Pons (tissue), 1 donor: ENCODE measurements around the gene RAB3IL1.
"Not testable (repeated sequence)": the region's sequence is repeated elsewhere in the genome, so short reads cannot be mapped to it uniquely, and the experiment has no call there.

Source experiments
- DNase-seq: peaks from one replicate; pipeline ENCODE4 v3.0.0-alpha.2; 2016; ENCODE audit warnings: low spot score

RAB3IL1 gene

DNA sequence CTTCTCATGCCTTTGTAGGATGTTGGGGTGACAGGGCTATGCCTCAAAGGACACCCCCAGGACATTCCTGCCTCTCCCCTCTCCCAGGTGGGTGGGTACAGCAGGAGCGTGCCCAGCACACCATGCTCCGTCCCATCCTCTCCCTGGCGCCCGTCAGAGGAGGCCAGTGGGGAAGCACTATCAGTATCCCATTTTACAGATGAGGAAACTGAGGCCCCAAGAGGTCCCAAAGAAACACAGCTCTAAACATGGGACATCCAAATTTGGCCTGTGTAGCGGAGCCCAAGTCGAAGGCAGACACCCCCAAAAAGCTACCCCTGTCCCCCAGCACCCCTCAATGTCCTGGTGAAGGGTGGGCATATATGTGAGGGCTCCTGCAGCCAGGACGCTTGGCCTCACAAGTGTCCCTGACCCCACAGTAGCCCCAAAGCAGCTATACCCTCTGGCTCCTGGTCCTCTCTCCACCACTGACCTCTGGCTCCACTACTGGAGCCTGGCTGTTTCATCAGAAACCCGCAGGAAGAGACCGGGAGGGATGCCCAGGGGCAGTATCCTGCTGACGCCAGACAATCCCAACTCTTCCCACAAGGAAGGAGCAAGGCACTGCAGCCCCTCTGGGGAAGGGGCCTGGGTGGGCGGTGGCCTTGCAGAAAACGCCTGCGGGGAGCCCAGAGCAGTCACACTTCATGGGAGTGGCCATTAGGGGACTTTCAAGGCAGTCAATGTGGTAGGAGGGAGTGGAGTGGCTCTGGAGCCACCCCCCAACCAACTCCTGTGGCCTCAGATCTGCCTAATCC, 31.4 kb downstream of the RAB3IL1 start:
- no peak for DNase-seq

DNA sequence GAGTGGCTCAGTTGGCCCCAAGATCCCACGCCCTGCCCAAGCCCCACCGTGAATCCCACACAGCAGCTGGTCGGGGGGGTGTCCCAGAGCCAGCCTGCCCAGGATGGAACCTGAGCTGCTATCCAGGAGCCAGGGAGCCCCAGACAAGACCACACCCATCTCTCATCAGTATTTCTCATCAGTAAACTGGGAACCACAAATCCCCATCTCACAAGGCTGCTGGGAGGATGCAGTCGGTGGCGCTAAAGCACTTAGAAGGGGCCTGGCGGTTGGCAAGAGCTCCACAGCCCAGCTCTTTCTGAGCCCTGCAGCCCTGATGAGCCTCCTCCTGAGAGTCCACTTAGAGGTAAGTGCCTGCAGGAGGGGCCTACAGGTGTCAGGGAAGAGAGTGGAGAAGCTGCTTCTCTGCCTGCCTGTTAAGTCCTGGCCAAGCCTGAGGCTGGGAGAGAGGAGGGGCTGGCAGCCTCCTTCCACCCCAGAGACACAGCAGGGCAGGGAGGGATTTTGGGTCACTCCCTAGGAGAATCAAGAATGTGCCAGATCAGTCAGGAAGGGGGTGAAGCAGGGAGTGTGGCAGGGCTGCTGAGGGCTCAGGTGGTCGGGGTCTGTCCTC, 32.1 kb downstream of the RAB3IL1 start:
- no peak for DNase-seq

DNA sequence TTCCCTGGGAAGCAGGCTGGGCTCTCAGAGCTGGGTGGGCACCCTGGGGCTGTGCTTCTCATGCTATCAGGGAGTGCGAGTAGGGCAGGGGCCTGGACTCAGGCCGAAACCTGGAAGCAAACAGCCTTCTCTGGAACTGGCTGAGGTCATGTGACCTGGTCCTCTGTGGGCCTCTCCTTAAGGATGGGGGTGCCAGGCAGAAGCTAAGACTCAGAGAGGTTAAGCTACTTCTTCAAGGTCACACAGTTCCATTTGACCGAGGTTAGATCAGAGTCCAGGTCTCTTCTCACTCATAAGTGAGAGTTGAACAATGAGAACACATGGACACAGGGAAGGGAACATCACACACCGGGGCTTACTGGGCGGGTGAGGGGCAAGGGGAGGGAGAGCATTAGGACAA, 33.4 kb downstream of the RAB3IL1 start:
- DNase-seq = no peak

DNA sequence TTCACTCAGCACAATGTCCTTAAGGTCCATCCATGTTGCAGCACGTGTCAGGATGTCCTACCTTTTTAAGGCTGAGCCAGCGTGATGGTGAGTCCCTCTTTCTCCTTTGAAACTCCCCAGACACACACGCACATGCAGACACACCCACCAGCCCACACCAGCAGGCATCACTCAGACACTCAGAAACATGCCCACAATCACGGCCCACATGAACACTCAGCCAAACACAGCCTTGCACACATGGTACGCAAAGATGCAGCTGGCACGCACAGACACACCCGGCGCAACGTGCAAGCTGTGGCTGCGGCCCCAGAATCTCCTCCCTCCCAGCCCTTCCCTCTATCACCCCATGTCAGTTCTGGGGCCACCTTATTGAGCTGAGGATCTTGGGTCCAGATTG, 34.0 kb downstream of the RAB3IL1 start:
- no peak for DNase-seq

DNA sequence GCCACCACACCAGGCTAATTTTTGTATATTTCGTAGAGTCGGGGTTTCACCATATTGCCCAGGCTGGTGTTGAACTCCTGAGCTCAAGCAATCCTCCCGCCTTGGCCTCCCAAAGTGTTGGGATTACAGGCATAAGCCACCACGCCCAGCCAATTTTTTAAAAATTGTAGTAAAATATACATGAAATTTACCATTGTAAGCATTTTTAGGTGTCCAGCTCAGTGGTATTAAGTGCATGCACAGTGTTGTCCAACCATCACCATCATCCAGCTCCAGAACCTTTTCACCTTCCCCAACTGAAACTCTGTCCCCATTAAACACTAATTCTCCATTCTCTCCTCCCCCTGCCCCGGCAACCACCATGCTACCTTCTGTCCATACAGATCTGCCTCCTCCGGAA, 34.5 kb downstream of the RAB3IL1 start:
- DNase-seq = no peak

DNA sequence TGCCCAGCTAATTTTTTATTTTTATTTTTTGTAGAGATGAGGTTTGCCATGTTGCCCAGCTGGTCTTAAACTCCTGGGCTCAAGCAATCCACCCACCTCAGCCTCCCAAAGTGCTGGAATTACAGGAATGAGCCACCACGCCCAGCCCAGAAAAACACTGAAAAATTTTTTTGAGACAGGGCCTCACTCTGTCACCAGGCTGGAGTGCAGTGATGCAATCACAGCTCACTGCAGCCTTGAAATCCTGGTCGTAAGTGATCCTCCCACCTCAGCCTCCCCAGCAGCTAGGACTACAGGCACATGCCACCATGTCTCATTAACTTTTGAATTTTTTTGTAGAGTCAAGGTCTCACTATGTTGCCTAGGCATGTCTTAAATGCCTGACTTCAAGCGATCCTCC, 35.1 kb downstream of the RAB3IL1 start:
- DNase-seq = not testable (repeated sequence)

DNA sequence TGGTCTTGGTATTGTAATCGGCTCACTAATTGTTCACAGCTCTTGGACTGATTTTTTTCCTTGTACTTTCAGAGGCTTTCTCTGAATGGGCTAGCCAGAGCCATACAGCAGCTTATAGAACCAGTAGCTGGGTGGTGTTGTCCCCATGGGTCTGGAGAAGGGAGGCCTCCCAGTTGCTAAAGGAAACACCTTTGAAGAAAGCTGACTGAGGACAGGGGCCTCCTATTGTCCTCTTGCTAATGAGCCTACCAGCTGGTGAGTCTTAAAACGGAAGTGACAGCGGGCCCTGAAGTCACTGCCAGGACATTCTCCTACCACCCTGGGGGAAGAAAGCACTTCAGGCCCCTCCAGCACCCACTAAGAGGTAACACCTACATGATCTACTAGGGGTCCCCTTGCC, 36.0 kb downstream of the RAB3IL1 start:
- no peak for DNase-seq

DNA sequence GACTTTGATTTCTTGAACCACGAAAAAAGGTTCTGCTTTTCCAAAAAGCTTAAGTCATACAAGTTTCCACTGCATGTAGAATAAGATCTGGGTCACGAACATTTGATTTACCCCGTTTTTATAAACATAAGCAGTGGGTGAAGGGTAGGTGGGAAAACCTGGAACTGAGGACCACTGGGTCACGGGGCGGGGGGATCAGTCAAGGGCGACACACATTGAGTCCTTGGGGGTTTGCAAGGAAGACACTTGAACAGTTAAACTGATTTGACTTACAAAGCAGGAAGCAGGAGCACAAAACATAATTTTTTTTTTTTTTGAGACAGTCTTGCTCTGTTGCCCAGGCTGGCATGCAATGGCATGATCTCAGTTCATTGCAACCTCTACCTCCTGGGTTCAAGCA, 36.9 kb downstream of the RAB3IL1 start:
- no peak for DNase-seq

DNA sequence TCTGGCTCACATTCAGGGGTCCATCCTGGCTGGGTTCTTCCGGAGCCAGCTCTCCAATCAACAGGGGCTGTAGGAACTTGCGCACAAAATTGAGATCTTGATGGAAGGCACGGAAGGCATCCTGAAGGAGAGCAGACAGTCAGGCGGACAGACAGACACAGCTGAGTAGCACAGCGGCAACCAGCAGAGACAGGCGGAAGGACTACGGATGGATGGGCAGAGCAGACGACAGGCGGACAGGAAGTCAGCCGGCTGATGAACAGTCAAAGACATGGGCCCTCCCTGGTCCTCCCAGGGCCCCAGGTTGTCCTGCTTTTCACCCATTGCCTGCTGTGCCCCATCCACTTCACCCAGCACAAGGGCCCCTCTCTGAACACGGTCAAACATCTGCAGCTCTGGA, 37.3 kb downstream of the RAB3IL1 start:
- DNase-seq = no peak

DNA sequence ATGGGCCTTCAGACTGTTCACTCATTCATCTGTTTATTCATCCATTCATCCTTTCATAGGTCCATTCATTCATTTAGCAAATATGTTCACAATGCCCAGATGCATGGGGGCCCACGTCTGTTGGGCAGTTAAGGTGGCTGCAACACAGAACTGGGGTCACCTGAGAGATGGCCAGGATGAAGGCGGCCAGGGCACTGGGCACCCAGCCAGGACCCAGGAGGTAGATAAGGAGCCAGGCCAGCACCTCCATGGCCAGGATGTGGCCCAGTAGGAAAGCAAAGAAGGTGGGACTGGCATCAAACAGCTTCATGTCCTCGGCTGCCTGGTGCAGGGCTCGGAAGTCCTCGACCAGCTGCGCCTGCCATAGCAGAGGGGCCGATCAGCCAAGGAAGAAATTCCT, 38.2 kb downstream of the RAB3IL1 start:
- no peak for DNase-seq

DNA sequence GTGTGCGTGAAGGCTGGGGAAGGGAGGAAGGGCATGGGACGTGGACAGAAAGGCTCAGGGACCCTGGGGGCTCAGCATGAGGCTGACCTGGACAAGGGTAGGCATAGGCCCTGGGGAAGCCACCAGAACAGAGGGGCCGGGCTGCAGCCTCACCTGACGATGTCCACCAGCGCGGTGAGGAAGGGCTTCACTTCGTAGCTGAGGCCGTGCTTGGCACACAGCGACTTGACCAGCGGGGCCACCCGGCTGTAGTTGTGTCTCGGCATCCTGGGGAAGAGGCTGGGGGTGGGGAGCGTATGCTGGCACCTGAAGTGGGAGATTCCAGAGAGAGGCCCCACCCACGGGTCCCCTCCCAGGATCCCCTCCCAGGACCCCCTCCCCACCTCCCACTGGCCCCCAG, 41.7 kb downstream of the RAB3IL1 start:
- DNase-seq = no peak

DNA sequence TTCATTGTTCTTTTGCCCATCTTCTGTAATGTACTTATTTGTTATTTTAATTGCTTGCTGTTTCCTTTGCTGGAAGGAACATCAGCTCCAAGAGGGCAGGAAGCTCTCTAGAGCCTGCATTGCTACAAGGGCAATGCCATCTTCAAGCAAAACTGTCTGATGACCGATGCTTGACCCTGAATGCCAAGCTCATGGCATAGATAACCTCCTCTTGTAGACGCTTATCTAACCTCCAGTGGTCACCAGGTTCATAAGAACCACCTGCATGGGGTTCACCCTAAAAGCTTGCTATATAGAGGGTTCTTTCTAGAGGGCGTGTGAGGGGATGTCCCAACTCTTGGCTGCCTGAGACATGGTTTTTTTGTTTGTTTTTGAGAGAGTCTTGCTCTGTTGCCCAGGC, 42.5 kb downstream of the RAB3IL1 start:
- no peak for DNase-seq

DNA sequence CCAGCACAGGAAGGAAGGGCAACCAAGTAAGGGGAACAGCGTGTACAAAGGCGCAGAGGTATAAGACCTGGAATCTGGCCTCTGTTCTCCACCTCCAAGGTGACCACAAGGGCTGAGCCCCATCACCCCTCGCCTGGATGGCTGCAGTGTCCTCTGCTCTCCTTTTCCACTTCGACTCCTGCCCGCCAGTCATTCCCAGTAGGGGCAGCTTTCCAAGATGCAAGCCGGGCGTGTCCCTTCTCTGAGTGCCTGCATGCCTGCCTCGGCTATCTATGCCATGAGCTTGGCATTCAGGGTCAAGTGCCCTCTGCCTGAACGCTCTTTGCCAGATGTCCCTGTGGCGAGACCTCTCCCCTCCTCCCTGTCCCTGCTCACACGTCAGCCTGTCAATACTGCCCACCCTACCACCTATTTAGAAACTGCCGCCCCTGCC, 43.0 kb downstream of the RAB3IL1 start:
- DNase-seq = no peak

DNA sequence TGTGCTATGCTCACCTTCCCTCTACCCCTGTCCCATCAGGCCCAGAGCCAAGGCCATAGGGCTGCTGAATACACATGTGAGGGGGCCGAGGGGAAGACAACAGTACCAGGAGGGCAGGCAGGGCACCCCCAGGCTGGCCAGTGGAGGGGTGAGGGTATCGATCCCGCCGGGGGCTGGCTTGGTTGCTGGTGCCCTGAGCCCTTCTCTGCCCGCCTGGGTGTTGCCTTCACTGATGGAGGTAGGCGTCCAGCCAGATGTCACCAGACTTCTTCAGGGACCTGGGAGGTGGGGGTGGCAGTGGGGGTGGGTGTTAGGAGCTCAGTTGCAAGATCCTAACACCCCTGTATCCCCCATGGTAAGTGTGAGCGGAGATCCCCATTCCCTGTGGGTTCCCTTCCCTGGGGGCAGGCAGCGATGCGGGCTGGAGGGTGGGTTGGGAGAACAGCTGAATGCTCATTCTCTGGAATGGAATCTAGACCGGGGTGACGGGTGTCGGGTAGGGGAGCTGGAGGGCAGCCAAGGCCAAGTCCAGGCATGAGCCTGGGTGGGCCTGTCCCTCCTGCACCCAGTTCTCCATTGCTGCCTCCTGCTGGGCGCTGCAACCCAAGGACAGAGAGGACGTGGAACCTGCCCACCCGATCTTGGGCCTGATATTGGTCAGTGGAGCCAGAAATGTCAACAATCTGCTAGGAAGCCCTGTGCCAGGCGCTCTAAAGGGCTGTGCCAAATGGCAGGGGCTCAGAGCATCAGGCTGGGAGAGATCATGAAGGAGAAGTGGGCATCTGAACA, 43.6 kb downstream of the RAB3IL1 start:
- DNase-seq = no peak

DNA sequence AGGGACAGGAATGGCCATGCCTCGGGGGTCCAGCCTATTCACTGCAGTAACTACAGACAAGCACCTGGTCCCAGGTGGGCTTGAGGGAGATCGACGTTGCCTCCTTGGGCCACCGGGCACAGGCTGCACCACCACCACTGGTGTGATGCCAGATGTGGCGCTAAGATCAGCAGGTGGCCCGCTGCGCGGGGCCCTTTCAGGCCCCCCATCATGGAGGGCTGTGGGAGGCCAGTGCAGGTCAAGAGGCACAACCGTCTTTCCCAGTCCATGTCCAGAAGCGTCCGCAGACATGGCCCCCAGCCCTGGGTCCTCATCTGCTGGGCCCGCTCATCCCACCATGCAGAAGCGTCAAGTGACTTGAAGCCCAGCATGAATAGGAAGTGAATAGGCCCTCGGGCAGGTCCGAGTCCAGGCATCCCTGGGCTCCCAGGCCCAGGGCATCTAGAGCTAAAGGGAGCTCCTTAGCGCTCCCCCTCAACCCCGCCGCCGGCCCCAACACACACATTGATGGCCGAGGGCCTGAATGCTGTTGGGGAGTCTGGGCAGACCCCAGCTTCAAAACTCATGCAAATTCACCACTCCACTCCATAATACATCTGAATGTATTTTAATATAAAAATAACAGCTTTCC, 44.3 kb downstream of the RAB3IL1 start:
- no peak for DNase-seq

DNA sequence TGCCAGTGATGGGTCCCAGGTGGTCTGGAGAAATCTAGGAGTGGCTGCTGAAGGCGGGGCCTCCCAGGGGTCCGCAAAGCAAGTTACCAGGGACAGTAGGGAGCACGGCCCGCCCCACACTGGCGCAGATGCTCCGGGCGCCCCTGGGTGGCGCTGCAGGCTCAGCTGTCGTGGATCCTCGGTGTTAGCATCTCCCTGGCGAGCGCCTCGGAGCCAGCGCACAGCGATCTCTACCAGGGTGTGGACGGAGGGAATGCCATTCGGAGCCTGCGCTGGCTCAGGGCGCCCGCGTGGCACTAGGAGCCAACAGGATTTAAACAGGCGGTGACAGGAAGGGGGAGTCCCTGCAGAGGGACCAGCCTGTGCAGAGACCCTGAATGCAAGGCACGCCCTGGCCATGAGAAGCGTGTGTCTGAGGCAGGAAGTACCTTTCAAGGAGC, 46.2 kb downstream of the RAB3IL1 start:
- peak; percentile 53 for DNase-seq

DNA sequence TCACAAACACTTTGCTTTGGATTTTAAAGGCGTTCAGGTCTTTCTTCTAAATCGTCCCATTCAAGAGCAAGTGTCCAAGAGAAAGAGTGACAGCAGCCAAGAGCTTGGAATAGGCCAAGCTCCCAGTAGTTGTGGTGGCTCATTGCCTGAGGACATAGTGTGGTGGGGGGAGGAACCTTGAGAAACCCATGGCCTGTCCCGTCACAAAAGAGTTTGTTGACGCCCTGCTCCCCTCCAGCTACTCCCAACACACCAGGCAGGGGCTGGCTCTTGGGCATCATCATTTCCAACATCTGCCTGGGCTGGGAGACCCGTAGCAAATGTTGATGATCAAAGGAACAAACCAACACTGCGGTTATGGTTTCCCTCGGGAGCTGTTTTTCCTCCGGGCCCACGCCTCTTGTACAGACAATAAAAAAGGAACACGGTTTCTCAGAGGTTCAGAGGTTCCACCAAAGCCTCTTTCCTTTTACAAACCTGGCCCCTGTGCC, 46.8 kb downstream of the RAB3IL1 start:
- no peak for DNase-seq

DNA sequence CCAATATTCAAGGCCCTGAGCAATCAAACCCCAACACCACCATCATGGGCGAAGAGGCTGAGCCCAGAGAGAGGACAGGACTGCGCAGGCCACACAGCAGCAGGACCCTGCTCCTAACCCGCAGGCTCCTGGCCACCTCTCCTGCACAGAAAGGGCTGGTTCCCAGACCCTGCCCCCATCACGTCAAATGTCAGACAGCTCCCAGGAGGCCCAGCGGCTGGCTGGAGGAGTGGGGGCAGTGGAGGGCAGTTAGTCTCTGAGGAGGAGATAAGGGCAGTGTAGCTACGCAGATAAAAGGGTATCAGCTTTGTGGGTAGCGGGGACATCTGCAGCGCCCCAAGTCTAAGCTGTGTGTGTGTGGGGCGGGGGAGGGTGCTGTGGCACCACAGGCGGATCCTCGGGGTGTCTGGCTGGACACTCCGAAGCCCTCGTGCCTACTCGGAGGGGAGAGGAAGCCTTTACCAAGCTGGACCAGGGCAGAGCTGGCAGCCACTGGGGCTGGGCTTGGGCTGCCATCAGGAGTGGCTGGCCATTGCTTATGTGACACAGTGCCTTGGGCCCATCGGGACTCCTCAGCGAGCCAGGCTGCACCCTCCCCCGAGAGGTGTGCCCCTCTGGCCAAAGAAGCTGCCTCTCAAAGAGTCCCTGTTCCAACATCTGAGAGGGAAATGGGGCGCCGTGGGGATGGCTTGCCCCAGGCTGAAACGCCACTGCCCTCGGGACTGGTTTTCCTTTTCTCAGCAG, 47.5 kb downstream of the RAB3IL1 start:
- no peak for DNase-seq

DNA sequence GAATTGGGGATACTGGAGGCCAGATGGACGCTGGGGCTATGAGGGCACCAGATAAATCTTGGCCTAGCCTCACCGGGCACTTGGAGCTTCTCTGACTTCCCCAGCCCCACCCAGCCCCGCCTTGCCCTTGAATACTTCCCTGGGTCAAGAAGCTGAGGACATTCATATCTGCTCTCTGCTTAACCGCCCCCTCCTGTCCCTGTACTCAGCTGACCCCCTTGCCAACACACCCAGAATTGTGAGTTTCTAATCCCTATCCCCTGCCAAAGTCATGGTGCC, 48.0 kb downstream of the RAB3IL1 start:
- no peak for DNase-seq

DNA sequence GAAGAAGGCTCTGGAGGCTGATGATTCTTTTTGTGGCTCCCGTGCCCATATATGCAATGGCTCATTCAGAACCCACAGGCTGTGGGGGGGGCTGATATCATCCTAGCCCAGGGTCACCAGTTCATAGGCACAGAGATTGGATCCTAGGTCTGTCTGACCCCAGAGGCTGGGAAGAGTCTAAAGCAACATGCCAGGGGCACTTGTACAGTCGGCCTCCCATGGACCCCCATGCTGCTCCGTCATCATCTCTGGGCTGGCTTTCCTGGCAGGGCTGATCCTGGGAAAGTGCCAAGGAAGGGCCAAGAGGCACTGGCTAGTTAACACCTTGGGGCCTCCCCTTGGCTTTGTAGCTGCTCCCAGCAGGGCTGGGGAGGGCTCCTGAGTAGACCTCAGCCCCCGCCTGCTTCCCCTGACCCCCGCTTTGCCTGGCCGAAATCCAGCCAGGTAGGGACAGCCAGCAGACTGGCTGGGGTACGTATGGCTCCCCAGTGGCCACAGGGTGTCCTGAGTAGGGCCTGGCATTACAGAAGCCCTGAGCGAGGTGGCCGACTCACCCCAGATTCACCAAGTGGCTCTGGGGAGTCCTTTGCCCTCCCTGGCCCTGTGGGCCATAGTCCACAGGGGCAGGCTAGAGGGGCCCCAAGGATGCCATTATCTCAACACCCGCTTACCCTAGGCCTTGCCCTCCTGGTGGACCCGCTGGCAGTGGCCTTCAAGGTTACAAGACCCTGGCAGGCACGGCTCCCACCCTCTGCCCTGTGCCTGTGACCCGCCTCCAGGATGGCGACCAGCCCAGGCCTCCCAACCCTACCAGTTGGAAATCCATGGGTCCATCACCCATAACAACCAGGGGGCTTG, 48.6 kb downstream of the RAB3IL1 start:
- DNase-seq = no peak

DNA sequence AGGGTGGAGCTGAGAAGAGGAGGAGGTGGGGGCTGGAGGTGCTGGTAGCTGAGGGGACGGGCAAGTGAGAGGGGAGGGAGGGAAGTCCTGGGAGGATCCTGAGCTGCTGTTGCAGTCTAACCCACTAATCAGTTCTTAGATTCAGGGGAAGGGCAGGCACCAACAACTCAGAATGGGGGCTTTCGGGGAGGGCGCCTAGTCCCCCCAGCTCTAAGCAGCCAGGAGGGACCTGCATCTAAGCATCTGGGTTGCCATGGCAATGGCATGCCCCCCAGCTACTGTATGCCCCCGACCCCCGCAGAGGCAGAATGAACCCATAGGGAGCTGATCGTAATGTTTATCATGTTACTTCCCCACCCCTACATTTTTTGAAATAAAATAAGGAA, 50.4 kb downstream of the RAB3IL1 start:
- DNase-seq = no peak
